Measurements from ENCODE around the gene RALBP1.
"Not testable (repeated sequence)": the region's sequence is repeated elsewhere in the genome, so short reads cannot be mapped to it uniquely, and the experiment has no call there.

DNA sequence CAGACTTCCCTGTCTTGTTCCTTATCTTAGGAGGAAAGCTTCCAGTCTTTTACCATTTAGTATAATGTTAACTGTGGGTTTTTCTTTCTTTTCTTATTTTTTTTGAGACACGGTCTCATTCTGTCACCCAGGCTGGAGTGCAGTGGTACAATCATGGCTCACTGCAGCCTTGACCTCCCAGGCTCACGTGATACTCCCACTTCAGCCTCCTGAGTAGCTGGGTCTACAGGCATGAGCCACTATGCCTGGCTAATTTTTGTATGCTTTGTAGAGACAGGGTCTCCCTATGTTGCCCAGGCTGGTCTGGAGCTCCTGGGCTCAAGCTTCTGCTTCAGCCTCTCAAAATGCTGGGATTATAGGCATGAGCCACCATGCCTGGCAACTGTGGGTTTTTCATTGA, 9.5 kb downstream of the RALBP1 start:
- TF ChIP-seq, protein P1, sequence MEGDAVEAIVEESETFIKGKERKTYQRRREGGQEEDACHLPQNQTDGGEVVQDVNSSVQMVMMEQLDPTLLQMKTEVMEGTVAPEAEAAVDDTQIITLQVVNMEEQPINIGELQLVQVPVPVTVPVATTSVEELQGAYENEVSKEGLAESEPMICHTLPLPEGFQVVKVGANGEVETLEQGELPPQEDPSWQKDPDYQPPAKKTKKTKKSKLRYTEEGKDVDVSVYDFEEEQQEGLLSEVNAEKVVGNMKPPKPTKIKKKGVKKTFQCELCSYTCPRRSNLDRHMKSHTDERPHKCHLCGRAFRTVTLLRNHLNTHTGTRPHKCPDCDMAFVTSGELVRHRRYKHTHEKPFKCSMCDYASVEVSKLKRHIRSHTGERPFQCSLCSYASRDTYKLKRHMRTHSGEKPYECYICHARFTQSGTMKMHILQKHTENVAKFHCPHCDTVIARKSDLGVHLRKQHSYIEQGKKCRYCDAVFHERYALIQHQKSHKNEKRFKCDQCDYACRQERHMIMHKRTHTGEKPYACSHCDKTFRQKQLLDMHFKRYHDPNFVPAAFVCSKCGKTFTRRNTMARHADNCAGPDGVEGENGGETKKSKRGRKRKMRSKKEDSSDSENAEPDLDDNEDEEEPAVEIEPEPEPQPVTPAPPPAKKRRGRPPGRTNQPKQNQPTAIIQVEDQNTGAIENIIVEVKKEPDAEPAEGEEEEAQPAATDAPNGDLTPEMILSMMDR (IDR thresholded peaks at IDR 0.05; ENCODE audit: low read depth, low read length, missing input control): not testable (repeated sequence)
- TF ChIP-seq ATF3 (IDR thresholded peaks at IDR 0.05): not testable (repeated sequence)
